Dedifferentiated amniotic fluid mesenchymal stem cell (primary cell): ENCODE measurements around the gene PALLD.

Experiments
- DNase-seq: peaks from one replicate; pipeline ENCODE4 v3.0.0-alpha.2; 2016; ENCODE audit errors: extremely low spot score

The PALLD gene

GRCh38 chr4:168852387-168852786 lies 355.5 kb downstream of the PALLD start:
- no peak for DNase-seq

- no peak for DNase-seq
Observed at GRCh38 chr4:168852933-168853713, 356.3 kb downstream of the PALLD start.

GRCh38 chr4:168853770-168854169 lies 356.9 kb downstream of the PALLD start:
- DNase-seq: no peak

GRCh38 chr4:168854350-168854921 lies 357.6 kb downstream of the PALLD start:
- no peak for DNase-seq

- no peak for DNase-seq
Observed at GRCh38 chr4:168856312-168856711, 359.5 kb downstream of the PALLD start.

GRCh38 chr4:168857009-168857408 lies 360.2 kb downstream of the PALLD start:
- no peak for DNase-seq

- DNase-seq: peak; percentile 61
Observed at GRCh38 chr4:168857546-168858314, 360.9 kb downstream of the PALLD start.

- DNase-seq: no peak
Observed at GRCh38 chr4:168859100-168859499, 362.2 kb downstream of the PALLD start.

- DNase-seq: no peak
Observed at GRCh38 chr4:168859888-168860694, 363.2 kb downstream of the PALLD start.

GRCh38 chr4:168860827-168861226 lies 364.0 kb downstream of the PALLD start:
- DNase-seq: no peak

- no peak for DNase-seq
Observed at GRCh38 chr4:168863719-168864647, 367.1 kb downstream of the PALLD start.

- DNase-seq: no peak
Observed at GRCh38 chr4:168864821-168865541, 368.1 kb downstream of the PALLD start.

- no peak for DNase-seq
Observed at GRCh38 chr4:168865854-168866253, 369.0 kb downstream of the PALLD start.

- DNase-seq: no peak
Observed at GRCh38 chr4:168866635-168867034, 369.8 kb downstream of the PALLD start.

GRCh38 chr4:168867128-168867527 lies 370.3 kb downstream of the PALLD start:
- no peak for DNase-seq

- peak; percentile 82 for DNase-seq
Observed at GRCh38 chr4:168868044-168868781, 371.4 kb downstream of the PALLD start.

GRCh38 chr4:168868802-168869201 lies 371.9 kb downstream of the PALLD start:
- no peak for DNase-seq

- no peak for DNase-seq
Observed at GRCh38 chr4:168870004-168870403, 373.2 kb downstream of the PALLD start.

GRCh38 chr4:168871632-168872031 lies 374.8 kb downstream of the PALLD start:
- no peak for DNase-seq
